ENCODE data around the gene ENO4.

Gene ENO4, protein sequence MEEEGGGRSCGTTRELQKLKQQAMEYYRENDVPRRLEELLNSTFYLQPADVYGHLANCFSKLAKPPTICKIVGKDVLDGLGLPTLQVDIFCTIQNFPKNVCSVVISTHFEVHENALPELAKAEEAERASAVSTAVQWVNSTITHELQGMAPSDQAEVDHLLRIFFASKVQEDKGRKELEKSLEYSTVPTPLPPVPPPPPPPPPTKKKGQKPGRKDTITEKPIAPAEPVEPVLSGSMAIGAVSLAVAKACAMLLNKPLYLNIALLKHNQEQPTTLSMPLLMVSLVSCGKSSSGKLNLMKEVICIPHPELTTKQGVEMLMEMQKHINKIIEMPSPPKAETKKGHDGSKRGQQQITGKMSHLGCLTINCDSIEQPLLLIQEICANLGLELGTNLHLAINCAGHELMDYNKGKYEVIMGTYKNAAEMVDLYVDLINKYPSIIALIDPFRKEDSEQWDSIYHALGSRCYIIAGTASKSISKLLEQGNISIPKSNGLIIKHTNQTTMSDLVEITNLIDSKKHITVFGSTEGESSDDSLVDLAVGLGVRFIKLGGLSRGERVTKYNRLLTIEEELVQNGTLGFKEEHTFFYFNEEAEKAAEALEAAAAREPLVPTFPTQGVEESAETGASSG

DNA sequence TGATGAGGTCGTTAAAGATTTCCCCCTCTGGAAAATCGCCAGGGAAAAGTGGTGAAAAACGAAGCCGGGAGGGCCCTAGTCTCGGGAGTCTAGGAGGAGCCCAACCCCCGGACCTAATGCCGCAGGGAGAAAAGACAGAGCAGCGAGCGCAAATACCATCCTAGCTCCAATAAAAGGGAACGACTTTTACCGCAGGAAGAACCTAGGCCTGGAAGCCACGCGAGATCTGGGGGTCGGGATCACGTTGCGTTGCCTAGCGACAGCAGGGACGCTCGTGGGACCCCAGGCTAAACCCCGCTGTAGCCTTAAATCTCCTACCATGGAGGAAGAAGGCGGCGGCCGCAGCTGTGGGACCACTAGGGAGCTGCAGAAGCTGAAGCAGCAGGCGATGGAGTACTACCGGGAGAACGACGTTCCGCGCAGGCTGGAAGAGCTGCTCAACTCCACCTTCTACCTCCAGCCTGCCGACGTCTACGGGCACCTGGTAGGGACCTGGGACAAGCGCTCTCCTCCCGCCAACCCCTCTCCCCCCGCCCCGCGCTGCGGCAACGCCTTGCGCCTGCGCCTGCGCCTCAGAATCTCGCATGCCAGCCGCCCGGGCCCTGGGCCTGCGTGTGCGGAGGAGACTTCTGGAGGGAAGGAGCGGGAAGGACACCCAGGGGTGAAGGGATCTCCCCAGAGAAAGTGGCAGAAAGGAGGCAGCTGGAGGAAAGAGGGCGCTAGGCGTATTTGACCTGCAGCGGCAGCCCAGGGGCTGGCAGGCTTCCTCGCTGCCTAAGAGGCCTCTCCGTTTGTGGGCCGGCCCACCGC is at the start of gene ENO4:
TSS of gene ENO4 (plus strand) at position 252 of the 810 bp plus-strand sequence. CDS start at position 320, 68 bp downstream.
- DNase-seq (ENCODE audit: low read depth in 2 of 2): peak in 1 of 2 experiments; percentile 28

DNA sequence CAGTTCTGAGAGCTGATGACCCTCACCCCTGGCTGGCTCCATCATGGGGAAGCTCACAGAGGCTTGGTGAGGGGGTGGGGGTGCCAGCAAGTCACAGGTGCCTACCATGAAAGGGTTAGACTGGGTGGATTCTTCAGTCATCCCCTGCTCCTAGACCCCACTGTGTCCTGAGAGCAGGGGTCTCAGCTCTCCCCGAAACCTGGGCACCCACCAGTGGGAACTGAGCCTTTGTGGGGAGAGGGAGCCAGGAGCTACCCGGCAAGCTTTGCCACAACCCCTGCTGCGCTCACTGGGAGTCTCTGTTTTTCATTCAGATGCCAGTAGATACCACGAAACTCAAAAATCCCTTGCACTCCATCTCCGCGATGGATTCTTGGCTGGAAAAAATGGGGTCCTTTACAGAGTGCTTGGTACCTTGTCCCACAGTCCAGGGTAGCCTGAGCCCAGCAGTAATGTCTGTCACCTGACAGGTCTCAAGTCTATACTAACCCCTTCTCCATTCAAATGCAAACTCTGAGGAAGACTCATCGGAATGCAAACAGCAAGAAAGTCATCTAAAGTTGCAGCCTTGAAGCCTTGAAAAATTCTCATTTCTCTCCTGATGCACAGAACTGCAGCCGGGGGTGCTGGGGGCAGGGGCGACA is 48.9 kb upstream of the ENO4 start:
- no peak for DNase-seq (ENCODE audit: low read depth in 2 of 2)

DNA sequence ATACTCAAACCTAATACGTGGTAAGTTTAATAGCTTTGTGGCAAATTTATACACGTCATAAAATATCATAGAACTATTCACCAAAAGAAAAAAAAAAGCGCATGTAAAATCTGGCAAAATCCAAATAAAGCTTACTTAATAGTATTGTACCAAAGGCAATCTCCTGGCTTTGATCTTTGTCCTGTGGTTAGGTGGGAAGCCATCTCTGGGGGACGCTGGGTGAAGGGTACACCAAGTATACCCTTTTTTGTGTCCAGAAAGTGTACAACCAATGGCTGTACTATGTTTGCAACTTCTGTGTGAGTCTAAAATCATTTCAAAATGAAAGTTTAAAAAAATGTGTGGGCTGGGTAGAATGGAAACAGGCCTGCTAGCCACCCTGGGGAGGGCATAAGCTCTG is 47.6 kb upstream of the ENO4 start:
- DNase-seq (ENCODE audit: low read depth in 2 of 2): no peak

DNA sequence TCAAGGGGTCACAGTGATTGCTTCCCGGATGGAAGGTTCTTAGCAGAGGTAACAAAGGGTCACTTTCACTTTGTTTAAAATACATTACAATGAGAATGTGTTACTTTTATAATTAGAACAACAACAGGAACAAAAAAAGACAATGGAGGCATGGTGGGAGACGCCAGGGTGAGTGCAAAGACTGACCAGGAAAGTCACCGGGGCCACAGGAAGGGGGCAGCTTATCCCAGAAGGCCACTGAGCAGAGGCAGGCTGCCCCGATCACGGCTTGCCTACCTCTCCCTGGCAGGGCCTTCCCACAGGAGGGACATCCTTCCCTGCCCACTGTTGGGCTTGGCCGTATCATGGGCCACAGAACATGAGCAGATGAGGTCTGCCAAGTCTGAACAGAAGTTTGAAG is 46.8 kb upstream of the ENO4 start:
- no peak for DNase-seq (ENCODE audit: low read depth in 2 of 2)

DNA sequence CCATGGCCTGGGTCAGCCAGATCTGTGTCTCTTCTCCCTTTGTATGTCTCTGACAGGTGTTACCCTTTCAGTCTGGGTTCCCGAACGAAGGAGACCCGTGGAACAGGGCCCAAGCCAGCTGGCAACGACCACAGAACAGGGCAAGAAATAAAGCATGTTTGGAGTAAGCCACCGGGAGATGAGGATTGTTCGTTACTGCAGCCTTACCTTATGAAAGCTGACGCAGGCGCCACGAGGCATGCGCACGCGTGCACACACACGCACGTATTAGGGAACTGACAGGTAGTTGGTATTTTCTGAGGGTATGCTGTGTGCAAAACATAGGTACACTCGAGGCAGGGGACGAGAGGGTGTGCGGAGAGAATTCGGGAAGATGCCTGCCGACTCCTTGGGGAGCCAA is 46.4 kb upstream of the ENO4 start:
- no peak for DNase-seq (ENCODE audit: low read depth in 2 of 2)

DNA sequence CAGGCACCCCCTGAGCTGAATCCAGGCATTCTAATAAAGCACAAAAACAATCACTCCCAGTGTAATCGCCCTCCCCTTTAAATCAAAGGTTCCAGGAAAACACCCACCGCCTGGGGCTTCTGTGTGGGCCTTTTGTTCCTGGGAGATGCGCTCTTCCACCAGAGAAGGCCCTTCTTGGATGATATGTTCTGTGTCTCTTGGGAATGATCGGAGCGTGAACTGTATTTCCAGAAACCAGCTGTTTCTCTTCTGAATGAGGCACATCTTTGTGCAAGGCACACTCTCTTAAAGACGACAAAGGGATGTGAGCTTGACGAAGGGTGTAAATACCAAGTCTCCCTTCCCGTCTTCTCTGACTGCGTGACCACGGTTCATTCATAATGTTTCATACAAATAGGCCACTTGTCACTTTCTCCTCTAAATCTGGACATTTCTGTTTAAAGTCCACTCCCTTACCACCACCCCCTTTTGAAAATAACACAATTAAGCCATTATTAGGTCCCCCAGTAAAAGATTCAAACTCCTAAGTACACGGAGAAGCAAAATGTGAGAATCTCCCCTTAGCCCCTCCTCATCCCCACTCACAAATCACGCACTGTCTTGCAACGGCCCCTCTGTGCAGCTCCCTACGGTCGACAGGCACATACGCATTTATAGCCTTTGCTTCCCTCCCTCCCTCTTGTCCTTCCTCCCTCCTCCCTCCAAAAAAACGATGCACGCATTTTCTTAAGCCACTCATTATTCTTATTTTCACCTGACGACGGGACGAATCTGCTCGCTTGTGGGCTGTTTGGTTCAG is 45.6 kb upstream of the ENO4 start:
- DNase-seq (ENCODE audit: low read depth in 2 of 2): no peak

DNA sequence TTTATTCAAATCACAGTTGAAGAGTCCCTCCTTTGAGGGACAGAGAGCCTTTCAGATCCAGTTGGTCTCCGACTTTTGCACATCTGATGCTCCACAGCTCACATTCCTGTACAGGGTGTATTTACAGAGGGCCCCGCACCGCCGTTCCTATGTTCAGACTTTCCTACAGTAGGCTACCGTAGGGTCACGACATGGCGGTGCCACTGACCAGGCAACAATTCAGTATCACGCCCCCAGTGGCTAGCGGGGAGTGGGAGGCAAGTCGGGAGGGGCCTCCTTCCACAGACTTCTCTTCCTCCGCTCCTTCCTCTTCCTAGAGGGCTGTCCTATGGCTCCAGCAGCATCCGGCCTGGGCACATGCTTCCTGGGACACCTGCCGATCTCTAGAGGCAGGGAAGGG is 40.6 kb upstream of the ENO4 start:
- no peak for DNase-seq (ENCODE audit: low read depth in 2 of 2)

DNA sequence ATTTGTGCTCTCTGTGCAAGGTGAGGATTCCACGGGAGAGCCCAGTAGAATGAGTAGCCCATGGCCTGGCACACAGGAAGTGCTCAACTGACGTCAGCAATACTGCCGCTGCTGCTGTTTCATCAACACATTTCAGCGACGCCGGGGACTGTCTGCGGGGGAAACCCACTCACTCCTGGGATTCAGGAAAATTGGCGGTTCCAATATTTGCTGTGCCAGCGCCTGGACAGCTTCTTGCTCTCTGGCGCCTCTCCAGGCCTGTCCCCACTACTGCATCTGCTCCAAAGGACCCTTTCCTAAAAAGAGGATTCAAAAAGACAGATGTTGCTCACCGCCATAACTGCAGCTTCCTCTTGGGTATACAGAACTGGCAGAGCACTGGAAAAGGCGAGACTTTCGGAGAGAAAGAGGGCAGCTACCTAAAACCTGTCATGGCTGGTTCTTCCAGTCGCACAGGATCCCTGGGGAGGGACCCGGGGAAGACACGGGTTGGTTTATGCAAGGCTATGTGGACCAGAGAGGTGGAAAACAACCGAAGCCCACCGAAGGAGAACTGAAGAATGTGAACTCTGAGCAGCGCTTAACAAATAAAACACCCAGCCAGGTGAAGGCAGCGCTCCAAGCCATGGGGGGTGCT is 39.7 kb upstream of the ENO4 start:
- no peak for DNase-seq (ENCODE audit: low read depth in 2 of 2)

DNA sequence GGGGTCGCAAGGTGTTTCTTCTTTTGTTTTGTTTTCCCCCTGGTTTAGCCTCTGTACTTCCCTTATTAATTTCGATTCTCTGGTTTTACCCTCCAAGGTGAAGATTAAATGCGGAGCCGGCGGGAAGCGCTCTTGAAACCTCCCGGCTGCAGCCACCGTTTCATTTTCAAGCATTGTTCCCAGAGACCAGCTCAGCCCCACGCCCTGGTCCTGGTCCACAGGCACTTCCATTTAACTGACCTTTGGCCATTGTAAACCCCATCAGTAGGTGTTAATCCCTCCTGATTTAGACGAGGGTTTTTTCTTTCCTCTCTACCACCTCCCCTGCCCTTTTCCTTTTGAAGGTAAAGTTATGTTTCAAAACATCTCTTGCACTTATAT is 39.2 kb upstream of the ENO4 start:
- no peak for DNase-seq (ENCODE audit: low read depth in 2 of 2)

DNA sequence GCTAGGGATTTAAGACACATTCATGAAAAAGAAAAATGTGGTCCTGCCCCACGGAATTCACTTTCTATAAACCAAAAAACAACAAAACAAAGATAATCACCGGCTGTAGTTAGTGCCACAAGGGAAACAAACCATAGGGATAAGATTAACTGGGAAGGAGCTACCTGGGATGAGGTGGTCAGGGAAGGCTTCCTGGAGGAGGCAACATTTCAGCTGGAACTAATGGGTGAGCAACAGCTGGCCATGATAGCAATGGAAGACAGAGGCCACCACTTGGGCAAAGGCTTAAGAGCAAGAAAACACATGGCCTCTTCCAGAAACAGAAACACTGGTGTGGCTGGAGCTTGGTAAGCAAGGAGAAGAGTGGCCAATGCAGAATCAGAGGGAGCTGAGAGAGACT is 38.4 kb upstream of the ENO4 start:
- DNase-seq (ENCODE audit: low read depth in 2 of 2): no peak

DNA sequence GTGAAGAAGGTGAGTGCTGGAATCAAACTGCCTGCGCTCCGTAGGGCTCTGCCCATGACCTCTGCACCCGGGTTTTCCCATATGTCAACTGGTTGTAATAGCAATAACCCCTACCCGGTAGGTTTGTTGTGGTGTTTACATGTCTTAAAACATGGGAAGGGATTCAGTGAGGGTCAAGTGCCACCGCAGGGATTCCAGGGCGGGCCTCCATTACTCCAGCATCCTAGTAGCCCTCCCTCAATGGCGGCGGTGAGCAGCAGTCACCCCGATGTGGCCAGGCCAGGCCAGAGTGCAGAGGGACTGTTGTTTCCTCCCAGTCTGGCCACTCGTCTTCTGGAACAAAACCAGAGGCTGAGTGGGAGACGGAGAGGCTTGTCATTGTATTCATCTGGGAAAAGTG is 37.6 kb upstream of the ENO4 start:
- no peak for DNase-seq (ENCODE audit: low read depth in 2 of 2)

DNA sequence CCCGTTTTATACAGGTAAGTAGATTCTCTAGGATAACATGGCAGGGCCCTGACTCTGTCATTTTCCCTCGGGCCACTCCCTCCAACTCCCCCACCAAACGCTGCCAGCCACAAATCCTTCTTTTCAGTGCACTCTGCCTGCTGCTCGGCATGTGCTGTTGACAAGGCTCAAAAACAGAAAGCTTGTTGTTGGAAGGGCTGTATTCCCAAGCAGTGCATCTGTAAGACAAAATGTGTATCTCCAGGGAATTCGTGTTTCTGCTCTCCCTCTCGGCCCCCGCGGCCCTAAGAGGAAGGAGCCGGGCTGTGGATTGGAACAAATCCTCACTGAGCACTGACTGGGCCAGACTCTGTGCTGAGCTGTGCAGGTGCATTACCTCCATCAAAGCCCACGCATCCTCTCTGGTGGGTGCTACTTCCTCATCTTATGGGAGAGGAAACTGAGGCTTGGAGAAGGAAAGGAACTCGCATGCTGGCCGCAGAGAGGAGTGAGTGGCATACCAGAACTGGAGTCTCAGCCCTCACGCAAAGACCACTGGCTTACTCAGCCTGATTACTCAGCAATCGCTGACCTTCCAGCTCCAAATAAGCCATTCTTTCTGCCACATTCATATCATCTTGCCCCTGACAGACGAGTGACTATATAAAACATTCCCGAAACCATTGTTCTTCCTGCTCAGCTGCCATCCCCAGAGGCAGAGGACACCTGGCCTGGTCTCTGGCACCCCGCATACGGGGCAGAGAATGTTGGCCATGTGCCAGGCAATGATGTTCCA is 33.5 kb upstream of the ENO4 start:
- DNase-seq (ENCODE audit: low read depth in 2 of 2): no peak

DNA sequence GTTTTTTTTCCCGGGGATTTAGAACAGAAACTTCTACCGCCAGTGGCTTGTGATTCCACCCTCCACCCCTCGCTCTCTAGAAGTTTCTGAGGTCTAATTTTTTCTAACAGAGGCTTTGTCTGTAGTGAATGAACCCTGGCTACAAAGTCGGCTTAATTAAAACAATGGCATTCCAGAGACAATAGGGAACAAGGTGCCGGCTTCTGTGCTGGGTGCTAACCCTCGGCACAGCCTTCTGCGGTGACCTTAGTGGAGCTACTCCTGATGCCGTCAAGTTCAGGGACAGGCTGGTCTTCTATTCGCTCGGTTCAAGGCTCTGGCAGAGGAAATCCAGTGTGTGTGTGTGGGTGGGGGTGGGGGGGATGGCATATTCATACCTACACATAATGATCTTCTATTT is 32.1 kb upstream of the ENO4 start:
- no peak for DNase-seq (ENCODE audit: low read depth in 2 of 2)

DNA sequence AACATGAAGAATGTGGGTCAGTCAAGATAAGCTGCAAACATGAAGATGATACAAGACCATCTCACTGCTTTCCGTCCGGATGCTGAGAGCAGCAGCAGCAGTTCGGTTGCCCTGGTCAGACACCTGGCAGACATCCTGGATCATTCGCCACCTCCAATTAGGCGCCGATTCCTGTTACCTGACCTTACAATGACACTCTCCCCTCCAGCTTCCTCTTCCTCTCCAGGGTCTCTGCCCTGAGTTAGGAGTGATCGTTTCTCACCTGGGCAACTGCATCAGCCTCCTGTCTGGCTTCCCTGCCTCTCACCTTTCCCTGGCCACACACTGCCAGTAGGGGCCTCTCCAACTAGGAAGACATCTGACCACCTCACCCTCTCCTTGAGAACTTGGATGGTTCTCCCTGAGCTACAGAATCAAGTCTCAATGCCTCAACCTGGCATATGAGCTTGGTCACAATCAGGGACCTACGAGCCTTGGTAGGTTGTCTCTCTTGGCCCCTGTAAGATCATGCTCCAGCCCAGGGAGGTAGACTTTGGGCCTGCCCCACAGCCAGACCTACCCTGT is 31.4 kb upstream of the ENO4 start:
- DNase-seq (ENCODE audit: low read depth in 2 of 2): no peak

DNA sequence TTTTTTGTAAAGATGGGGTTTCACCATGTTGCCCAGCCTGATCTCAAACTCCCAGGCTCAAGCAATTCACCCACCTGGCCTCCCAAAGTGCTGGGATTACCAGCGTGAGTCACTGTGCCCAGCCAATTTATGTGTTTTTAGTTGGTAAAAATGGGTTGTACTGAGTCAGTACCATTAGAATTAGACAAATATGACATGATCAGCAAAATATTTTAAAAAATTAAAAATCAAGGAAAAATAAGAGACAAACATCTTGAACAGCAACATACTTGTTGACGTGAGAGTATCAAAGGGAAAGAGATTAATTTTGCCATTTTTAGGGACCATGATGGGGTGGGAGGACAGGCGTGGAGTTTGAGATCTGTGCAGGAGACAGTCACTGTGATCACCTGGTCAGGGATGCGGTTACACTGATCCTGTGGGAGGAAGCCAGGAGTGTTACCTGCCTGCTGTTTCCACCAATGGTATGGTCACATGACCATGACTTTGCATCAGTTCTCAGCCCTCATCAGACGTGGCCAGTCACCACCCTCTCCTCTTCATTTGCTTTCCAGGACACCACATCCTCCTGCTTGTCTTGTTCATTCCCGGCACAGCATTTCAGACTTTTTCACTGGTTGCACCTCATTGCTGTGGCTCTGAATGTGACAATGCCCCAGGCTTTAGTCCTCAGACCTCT is 29.2 kb upstream of the ENO4 start:
- no peak for DNase-seq (ENCODE audit: low read depth in 2 of 2)

DNA sequence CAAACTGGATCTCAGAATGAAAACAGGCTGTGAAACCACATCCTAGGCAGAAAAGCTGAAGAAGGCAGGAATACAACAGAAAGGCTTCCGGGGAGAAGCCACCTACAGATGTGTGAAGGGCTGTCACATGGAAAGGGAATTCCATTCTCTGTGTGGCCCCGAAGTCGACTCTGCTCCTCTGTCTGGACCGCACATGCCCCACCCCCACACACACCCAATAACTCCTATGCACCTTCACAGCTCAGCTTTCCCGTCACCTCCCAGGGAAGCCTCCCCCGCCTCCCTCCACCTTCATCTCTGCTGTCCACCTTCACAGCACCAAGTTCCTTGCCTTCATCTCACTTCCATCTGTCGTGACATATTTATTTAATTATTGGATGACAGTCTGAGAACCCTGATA is 23.4 kb upstream of the ENO4 start:
- DNase-seq (ENCODE audit: low read depth in 2 of 2): no peak

DNA sequence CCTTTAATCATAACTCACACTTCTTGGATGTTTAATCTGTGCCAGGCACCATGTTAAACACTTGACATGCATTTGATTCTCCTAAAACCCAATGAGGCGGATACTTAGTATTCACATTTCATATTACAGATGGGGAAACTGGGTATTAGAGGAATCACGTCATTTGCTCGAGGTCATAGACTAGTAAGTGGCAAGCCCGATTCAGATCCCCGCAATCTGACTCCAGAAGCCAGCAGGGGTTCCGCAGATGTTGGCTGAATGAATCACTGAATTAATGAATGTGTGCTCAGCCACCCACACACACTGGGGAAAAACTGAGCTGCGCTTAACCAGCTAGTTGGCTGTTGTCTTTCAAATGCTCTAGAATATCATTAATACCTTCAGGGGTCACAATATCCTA is 22.5 kb upstream of the ENO4 start:
- no peak for DNase-seq (ENCODE audit: low read depth in 2 of 2)

DNA sequence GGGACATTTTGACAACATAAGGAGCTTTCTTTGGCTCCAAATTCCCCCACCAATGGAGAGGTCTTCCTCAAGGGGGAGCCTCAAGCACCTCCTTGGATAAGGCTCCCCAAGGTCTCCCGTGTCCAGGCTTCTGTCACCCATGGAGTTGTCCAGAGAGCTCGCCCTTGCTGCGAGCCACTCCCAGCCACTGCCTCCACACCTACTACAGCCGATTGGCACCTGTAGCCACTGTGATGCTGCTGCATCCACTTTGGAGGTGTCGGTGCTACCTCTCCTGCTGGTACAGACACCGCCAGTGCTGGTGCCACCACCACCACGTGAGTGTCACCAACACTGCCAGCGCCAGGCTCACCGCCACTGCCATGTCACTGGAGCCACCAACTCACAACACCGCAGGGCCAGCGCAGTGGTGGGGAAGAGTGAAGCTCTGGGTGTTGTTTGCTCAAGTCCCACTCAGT is 22.1 kb upstream of the ENO4 start:
- DNase-seq (ENCODE audit: low read depth in 2 of 2): no peak

DNA sequence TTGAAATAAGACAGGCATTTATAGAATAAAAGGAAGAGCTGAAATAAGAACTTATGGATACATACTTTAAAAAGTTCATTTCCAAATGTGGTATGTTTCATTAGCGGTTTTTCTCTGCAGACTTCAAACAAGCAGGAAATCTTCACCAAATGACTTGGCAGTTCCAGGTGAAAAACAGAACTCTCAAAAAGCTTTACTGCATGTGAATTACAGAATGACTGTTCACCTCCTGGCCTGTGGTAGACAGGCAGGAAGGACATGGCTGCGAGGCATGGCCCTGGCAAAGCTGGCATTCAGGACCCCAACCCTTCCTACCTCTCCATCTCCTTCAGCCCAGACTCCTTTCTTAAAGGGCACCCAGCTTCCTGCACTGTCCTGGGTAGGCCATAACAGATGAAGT is 21.2 kb upstream of the ENO4 start:
- no peak for DNase-seq (ENCODE audit: low read depth in 2 of 2)

All from stimulated activated CD4-positive, alpha-beta T cell treated with anti-CD3 and anti-CD28 coated beads, Interleukin-12 subunit alpha, Interleukin-12 subunit beta, amount 100 ng/mL, for 24 hours (primary cell).